Activated CD4-positive, alpha-beta T cell treated with anti-CD3 and anti-CD28 coated beads, Interleukin-2, amount 50 U/mL, for 4 hours (primary cell): ENCODE measurements around the gene MGAT5.
"Not testable (repeated sequence)": the region's sequence is repeated elsewhere in the genome, so short reads cannot be mapped to it uniquely, and the experiment has no call there.

Experiments
- DNase-seq, 2 experiments: peaks; one replicate each; pipeline ENCODE4 v3.0.0-alpha.2; 2020

MGAT5 gene

DNA sequence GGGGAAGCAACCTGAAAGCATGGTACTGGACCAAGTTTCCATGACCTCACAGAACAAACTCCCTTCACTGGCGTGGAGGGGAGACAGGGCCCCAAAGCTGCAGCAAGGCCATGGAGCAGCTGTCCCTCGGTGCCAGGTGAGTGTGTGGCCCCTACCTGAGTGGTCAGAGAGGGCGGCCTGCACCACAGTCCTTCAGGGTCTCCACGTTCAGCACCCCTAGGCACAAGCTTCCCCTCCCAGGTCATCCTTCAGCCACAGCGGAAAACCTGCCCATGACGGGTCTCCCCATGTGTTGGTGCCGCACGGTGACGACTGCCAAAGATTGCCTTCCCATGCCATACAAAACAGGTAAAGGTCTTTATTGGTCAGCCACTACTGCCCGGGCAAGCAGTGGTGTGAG is 201.6 kb downstream of the MGAT5 start:
- no peak for DNase-seq

DNA sequence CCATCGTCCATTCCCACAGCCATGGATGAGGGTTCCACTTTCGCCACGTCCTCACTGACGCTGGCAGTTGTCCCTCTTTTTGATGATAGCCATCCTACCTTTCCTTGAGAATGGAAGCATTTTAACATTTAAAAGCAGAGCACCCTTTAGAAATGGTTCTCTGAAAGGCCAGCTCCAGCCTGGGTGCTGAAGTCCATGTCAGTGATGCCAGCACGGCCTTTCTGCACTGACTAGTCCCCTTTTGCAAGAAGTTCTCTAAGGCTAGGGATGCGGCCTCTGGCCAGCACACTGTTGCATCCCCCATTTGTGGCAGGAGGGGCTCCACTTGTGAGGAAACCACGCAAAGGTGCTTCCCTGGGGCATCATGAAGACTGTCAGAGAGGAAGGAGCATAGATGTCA is 203.5 kb downstream of the MGAT5 start:
- no peak for DNase-seq

DNA sequence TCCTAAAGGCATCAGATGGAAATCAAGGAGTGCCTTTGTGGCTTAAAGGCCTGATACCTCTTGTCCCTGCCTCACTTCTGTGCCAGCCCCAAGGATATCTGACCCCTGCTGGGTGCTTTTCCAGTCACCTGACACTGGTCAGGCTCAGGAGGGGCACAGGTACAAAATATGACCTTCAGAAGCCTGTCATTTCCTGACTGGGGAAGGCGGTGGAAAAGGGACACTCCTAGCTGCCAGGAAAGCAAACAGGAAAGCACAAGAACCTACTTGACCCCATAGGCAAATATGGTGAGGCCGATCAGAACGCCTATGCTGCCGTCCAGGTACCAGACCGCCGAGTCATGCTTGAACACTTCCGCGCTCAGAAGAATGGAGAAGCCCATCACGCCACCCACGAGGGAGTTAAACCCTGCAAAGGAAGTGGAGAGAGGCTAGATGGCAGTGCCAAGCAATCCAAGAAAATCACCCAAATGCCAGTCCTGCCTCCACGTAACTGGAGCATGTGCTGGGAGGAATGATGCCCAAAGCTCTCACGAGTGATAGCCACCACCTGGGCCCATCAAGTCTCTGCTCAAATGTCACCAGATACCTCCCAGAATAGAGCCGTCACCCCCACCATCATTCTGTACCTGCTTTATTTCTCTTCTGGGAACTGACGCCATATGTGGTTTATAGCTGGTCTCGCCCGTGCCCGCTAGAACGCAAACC is 204.0 kb downstream of the MGAT5 start:
- DNase-seq = no peak

DNA sequence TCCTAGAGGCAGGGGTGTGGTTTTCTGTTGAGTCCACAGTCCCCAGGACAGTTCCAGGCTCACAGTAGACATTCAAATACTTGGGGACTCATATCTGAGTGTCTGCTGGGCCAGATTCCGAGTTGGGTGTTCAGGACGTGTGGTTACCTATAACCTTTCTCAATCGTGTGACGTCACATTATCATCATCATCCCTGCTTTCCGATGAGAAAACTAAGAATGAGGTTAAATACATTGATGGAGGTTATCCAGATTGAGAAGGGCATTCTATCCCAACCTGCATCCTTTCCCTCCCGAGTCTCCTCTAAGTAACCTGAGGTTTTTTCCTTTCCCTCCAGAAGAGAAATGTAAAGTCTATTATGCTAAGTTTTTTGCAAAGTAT is 204.6 kb downstream of the MGAT5 start:
- no peak for DNase-seq

DNA sequence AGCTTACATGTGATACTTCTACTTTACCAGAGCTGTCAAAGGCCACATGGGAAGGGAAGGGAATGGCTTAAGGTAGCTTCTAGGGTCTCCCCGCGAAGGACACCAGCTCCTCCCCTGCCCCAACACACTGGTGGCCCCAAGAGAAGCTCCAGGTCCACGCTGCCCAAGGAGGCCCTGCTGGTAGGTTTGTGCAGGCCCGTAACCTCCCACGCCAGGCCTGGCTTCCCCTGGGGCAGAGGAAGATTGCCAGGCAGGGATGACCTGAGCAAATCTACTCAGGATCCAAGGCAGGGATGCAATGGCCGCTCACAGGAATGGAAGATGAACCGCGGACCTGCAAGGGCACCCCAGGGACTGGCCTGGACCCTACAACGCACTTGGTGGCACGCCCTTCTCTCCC is 205.1 kb downstream of the MGAT5 start:
- DNase-seq = no peak

DNA sequence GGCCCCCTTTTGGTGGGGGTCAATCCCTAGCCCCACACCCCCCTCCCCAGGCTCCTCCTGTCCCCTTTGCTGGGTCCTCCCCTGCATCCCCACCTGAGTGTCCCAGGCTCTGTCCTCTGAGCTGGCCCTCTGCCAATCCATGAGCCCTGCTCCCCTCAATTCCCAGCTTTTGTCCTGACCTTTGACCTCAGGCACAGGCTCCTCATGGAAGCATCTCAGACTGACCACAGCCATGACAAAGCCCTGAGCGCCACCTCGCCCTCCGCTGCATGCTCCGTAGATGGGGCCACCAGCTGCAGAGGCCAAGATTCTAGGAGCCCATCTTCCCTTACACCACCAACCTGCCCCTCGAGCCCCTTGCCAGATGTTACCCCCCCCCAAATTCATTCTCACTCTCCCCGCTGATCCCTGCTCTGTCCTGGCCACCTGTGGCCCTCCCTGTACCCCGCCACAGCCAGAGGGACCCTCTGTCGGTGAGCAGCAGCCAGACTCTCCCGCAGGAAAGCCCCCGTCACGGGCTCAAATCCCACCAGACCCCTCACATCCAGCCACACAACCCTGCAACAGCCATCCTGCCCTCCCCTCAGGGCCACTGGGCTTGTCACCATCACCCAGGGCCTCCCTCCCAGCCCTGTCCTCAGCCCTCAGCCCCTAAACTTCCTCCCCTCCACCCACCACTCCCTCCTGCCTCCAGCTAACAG is 206.0 kb downstream of the MGAT5 start:
- no peak for DNase-seq

DNA sequence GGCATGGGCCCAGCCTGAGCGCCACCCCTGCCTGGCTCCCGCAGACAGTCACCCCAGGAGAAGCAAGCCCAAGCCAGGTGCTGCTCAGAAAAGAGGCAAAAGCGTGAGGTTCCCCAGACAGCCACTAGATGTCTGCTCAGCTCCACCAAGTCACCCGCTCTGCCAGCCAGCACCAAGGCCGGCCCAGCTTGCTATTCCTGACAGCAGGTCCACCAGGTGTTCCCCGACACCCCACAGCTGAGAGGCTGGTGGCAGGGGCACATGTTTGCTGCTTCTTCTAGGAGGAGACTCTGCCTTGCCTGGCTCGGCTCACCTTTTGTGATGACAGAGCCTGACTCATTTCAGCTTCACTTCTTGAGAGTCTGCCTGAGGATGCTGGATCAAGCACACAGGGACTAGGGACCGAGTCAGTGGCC is 206.7 kb downstream of the MGAT5 start:
- peak; percentile 22 to 25 for DNase-seq

DNA sequence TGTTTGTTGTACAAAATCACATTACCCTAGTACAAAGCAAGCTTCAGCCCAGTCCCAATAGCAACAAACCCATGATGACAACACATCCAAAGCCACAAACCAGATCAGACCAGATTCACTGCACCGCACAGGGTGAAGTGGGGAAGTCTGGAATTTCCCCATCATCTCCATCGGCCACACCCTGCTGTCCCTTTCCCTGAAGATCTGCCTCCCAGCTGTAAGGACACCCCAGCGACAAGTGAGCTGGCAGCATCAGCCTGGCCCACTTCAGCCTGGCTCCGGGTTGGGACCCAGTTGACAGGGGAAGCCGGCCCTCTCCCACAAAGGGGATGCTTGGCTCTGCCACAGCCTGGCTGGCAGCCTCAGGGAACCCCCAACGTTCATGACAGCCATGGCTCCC is 207.6 kb downstream of the MGAT5 start:
- DNase-seq = no peak

DNA sequence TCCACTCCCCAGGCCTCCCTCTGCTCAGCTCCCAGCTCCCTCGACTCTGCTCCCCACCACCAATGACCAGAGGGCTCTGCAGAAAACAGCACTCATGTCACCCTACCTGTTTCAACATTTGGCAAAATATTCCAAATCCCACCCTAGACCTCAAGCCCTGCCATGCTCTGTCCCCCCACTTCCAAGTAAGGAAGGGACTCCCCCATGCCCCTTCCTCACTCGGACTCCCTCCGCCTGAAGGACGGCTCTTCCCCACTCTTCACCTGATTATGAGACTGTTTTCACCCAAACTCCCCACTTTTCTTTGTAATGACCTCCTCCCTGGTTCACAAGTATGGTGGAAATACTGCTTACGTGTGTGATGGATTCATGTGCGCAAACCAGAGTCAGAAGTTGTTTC is 208.4 kb downstream of the MGAT5 start:
- DNase-seq = no peak

DNA sequence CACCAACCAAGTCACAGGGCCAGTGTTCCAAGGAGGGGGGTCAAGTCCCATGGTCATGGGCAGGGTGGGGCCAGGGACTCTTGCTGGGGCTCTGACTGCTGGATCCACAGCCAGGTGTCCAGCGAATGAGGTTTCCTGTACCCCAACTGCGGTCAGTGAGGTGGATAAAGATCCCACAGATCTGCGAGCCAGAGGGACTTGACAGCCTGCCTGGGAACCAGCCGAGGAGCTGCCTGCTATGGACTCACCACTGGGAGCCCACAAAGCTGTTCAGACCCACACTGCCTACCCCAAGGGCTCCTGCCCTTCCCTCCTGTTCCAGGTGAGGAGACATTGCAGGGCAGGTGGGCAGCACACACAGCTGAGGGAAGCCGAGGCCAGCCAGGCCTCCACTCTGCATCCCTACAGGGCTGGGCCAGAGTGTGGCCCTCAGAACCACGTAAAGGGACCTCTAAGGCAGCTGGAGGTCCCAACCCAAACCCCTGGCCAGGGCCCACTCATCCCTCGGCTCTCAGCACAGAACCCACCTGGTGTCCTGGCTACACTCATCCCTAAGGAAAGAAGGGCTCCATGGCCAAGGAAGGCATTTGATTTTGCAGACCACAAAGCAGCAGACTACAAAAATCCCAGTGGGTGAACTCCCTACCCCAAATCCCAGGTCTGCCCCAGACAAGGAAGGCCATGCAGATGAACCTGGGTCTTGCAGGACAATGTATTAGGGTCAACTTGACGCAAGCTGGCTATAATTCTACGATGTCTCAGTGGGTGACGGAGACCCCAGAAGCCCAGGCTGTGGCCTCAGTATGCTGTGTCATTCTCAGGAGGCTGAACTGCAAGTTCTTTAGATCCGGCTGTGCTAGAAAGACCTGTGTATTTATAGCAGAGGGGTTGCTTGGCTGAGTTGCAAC is 209.2 kb downstream of the MGAT5 start:
- DNase-seq = no peak

DNA sequence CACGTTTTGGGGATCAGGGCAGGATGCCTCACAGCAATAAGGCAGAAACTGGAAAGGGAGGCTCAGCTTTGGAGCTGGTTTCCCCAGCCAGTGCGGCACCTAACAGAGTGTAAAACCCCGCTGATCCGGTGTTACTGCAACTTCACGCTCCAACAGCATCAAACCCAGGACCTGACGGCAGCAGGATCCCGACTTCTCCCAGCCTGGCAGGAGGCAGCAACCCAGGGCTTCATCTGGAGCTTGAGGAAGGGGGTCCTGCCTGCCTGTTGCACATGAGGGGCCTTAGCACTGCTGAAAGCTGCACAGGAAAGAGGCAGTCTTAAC is 209.8 kb downstream of the MGAT5 start:
- no peak for DNase-seq

DNA sequence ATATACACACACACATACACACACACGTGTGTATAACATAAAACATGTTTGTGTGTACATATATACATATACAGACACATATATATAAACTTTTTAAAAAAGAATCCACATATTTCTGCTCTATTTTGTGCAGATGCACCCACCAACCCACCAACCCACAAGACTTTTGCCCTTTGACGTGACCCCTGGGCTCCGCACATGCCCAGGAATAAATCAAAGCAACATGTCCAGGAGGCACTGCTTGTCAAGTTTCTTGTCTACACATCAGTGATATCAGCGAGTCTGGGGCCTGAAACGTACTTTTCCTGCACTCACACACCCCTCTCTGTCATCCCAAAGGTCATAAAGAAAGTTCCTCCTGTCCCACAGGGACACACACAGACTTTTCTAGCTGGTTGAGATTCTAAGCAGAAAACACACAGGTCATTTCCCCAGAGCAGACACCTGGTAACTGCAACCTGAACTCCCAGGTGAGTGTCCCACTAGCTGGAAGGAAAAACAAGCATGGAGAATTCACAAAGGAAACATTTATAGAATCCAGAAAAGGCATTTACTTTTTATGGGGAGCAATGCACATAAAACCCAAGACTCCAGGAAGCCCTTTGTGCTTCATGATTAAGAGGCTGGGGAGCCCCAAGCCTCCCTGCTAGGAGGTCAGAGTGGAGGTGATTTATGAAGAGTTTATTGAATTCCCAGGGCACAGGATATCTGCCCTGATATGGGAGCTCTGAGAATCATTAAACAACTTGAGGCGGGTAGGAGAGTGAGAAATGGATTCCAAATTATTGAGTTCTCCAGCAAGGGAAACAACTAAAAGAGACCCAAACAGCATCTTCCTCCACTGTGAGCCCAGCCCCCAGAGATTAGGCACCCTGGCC is 211.6 kb downstream of the MGAT5 start:
- DNase-seq = no peak

DNA sequence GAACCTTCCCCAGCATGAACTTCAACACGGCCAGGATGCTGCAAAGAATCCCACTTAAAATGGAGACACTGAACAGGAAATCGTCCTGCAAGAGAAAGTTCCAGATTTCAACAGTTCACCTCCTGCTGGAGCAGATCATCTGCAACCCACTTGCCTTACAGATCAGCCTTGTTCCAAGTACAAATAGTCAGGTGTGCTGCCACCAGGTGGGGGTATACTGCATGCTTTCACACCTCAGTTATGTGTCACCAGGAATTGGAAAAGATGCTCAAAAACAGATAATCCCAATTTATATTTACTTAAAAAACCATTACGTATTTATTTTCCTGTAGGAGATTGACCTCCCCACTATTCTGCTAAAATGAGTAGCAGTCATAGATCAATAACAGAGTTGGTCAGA is 212.3 kb downstream of the MGAT5 start:
- peak; percentile 20 to 22 for DNase-seq

DNA sequence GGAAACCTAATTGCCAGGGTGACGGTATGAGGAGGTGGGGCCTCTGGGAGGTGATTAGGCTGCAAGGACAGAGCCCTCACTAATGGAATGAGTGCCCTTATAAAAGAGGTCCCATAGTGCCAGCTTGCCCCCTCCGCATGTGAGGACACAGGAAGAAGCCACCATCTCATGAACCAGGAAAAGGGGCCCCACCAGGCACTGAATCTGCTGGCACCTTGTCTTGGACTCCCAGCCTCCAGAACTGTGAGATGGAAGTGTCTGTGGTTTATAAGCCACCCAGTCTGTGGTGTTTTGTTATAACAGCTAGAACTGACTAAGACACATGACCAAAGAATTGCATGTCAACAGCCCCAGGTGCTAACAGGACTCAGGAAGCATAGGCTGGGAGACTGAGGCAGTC is 214.3 kb downstream of the MGAT5 start:
- no peak for DNase-seq

DNA sequence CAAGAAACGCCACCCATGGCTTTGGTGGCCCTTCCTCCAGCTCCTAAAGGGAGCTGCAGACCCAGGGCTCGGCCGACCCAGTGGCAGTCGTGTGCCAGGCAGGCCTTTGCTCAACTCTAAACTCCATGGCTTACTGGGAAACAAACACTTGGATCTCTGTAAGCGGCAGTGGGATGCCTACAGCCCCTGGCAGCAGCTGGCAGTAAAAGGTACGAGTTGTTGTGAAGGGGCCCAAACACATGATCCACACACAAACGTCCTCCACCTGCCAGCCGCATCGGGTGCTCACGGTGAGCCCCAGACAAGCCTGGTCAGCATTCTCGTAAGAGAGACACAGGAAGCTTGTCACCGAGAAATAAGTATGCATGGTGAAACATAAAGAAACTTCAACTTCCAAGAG is 214.9 kb downstream of the MGAT5 start:
- DNase-seq = no peak

DNA sequence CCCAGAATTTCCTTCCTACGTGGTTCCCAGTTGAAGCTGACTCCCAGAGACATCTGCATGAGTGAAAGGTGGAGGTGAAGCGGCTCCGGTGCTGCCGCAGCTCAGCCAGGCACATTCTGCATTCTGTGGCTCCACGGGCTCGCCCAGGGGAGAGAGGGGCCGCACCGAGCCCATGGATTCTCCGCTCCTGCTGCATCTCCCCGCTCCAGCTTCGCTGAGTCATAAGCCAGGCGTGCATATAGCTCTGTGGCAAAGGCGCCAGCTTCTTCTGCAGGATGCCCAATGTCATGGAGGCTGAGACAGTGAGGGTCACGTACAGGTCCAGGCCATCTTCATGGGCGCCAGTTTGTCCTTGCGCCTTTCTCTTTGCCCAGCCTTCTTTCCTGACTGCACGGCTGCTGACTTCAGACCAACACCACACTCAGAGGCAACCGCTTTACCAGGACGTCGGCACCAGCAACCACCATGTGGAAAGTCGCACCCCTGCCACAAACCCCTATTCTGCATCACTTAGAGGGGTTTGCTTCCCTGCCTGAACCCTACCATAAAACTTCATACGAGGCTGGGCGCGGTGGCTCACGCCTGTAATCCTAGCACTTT is 215.7 kb downstream of the MGAT5 start:
- DNase-seq = no peak

DNA sequence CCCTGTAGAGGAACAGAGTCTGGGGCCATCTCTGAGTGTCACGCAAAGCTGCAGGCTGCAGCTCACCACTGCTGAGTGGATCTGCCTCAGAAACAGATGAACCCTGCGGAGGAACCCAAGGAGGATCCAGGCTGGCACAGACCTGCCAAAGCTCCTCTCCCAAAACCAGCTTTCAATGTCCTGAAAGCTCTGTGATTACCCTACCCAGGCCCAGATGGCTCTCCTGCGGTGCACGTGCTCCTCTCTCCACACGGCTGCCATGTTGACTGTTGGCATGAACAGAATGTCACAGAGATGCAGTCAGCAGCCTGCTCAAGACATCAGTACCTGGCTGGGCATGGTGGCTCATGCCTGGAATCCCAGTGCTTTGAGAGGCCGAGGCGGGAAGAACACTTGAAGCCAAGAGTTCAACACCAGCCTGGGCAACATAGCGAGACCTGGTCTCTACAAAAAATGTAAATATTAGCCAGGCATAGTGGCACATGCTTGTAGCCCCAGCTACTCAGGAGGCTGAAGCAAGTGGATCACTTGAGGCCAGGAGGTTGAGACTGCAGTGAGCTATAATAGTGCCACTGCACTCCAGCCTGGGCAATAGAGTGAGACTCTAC is 216.8 kb downstream of the MGAT5 start:
- DNase-seq = no peak

DNA sequence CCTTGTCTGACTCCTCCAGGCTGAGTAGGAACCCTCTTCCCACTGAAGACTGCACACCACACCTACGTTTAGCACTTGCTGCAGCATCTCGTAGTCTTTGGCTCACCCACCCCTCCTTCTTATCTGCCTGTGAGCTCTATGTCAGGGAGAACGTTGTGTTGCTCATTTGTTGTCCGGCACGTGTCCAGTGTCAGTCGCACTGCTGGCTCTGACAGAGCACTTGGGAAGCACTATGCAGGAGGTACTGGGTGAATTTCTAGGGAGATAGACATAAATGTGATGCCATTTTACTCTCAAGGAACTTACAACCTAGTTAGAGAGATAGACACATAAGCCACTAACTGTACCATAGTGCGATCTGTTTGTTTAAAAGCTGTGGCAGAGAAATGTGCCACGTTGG is 223.1 kb downstream of the MGAT5 start:
- DNase-seq = not testable (repeated sequence)

DNA sequence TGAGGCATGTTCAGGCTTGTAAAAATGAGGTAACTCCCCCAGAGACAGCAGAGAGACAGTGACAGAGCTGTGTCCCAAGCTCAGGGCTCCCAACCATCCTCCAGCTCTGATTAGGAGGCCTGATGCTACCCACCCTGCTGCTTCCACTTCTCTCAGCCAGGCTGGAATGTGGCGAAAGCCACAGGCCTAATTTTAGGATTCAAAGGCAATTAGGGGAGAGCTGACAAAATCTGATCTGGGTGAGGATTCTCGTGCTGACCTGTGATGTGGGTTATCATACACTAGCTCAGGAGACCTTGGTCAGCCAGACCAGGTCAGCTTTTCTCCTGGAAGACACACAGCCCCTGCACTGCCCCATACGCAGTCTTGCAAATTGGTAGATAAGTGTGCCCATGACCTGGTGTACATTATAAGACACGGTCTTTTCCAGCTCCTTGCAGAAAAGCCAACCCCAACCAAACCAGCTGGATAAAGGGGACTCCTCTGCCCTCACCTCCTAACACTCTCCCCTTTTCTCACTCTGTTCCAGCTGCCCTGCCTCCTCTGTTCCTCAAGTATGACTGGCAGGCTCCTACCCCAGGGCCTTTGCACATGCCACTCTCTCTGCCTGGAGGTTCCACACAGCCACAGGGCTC is 225.9 kb downstream of the MGAT5 start:
- no peak for DNase-seq

DNA sequence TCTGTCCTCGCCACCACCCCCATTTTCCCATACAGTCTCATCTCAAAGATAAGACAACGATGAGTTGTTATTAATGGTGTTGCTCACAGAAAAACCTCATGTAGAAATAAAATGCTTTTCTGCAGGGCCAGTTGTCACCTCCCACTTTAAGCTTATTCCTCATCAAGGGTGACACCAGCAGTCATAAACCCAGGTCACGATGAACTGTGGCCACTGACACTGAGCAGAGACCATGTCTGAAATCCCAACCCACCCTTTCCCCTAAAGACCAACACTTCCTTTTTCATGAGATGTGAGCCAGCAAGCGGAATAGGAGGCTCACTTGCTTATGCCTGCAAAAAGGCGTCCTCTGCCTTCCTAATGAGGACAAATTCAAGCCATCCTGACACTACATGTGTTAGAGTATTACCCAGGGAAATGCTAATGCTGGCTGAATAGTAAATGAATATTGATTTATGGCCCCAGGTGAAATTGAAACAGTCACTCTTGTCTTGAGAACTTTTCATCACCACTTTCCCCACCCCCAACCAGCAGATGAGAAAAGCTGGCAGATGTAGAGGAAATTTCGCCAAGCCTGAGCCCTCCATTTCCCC is 228.4 kb downstream of the MGAT5 start:
- no peak for DNase-seq

DNA sequence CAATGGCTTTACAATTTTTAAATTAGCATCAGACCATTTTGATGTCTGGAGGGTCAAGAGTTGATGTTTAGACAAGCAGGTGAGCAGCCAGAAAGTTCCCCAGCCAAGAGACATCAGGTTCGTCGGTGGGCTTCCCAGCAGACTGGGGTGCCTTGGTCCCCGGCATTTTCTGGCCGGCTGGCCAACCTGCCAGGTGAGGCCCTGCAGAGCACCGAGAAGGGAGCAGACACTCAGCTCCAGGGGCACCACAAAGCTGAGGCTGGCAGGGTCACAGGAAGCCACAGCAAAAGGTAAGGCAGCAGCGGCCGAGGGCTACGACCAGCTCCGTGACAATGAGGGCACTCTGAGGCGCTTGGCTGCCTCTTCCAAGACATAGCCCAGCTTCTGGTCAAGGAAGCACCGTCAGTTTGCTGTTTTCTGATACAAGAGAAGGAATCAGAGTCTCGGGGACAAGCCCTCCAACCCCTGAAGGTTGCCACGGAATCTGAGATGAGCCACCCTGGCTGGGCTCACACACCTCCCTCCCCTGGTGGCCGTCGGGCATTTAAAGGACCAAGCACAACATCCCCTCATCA is 229.0 kb downstream of the MGAT5 start:
- DNase-seq = no peak
